ENCODE data around the gene TSPAN18.

The TSPAN18 gene

DNA sequence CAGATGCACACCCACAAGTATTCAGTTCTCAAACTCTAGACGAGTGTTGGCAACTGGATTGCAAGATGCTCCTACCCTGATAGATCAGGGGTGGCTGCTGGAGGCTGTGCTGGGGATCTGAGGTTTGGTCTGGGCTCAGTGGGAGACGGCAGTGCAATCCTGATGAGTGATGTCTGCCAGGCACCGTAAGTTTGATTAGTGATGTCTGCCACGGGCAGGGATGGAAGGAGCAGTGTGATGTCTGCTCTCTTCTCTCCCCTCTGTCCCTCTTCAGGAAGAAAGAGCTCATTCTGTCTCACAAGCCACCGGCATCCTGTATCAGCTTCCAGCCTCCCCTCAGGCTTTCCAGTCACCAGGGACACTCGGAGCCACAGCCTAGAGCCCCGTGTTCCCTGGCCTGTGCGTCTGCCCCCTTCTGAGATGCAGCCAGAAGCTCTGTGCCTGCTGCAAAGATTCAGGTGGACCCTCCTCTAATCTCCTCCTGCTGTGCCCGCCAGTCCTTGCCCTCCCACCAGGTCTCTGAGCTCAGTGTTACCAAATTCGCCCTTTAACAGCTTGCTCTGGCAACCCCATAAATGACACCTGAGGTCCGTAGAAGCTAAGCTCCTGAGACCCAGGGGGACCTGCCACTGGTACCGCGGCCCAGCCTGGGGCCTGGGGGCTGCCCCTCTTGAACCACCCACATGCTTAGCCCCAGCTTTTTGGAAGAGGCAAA, 204.0 kb downstream of the TSPAN18 start:
- DNase-seq: no peak

DNA sequence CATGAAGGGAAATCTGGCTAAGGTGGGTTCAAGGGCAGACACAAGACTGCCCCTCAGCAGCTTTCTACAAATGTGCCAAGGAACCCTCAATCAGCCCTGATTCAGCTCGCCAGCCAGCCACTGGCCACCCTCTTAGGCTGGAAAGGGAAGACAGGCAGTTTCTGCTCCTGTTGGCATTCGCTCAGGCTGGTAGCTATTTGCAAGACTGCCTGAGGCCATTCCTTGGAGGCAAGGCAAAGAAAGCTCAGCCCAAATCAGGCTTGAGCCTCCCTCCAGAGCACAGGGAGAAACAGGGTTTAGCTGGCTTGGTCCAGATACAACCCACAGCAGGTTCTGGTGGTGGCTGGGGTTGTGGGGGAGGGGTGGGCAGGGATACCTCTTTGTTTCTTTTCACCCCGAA, 204.7 kb downstream of the TSPAN18 start:
- DNase-seq: no peak

DNA sequence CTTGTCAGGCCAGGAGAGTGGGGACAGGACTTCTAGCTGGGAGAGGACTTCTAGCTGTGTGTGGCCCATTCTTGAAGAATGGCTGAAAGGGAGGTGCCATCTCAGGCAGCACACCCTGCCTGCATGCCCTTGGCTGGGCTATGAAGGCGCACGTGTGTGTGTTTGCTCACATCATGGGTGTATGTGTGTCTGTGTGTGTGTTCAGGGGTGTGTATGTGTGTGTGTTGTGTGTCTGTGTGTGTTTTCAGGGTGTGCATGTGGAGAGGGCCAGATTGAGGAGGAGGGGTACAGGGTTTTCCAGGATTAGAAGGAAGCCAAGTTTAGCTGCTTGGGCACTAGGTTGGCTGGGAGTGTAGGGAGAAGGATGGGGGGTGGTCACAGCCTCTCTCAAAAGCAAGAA, 207.3 kb downstream of the TSPAN18 start:
- DNase-seq: no peak

DNA sequence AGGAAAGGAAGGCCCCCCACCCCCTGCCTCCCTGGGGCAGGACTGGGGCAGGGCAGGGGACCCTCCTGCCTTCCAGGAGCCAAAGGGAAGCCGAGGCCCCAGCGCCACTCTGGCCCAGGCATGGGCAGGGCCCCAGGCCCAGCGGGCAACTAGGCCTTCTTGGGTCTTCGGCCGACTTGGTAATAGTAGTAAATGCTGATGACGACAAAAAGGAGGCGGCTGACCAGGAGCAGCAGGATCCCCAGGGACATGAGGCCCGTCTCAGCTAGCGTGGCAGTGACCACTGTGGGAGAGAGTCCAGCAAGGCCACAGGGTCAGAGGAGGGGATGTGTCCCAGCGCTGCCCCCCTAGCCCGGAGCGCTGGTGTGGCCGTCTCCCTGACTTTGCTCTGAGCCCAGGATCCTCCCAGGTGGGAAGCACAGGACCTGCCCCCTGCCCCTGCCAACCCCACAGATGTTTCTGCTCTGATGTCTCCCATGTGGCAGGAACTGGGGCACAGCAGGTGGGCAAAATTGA, 208.0 kb downstream of the TSPAN18 start:
- DNase-seq: no peak

DNA sequence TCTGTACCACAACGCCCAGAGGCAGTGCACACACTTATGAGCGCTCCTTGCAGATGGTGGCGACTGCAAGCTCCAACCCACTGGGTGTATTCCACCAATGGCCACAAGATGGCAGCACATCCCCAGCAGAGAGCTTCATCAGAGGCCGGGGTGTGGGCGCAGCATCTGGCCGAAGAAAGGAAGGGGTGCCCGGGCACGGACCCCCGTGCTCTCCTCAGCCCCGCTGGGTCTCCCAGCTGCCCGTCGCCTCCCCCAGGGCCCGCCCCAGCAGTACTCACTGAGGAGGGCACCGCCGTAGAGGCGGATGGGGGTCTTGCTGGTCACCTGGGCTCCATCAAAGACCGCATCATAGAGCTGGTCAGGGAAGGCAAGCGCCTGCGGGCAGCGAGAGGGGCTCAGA, 209.8 kb downstream of the TSPAN18 start:
- DNase-seq: peak; percentile 64

DNA sequence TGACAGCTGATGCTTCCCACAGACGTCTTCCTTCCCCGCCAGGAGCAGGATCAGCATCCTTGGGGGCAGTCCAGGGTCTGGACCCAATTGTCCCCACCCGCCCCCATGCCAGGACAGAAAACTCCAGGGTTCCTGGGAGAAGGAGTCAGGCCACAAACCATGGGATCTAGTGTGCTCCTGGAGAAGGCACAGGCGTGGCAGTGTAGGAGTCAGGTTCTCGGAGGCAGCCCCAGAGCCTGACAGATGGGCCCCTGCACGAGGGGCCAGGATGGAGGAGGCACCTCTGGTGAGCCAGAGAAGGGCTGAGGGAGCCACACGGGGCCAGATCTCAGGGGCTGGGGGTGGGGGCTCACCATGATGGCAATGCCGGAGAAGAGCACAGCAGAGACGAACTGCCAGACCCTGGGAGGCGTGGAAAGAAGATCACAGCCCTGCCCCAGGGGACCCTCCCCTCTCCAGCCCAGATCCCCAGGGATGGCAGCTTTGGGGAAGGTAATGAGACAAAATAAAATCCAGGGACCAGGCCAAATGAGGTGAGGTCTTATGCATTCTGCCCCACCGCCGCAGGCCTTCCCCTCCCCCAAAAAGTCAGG, 210.3 kb downstream of the TSPAN18 start:
- DNase-seq: no peak

DNA sequence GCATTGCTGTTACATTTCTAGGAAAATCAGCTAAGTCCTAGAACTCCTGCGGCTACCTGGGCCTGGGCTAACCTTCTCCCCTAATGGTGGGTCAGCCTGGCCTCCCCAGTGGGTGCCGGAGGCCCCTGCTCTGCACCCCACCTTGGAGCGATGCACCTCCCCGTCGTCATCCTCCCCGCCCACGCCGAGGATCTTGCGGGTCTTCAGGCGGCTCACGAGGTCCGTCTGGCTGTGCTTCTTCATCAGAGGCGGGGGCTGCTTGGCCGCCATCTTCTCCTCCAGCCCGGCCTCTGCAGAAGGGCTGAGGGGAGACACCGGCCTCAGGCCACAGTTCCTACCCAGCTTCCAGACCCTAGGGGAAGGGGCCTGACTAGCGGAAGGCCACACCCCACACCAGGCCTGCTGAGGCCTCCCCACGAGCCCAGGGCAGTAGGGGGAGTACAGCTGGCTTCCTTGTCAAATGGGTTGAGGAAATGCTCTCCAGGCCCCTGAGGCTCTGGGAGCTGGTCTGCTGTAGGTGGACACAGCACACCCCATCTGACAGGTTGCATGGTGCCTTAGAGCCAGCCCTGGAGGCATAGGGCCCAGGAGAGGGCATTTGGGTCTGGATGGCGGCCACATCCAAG, 211.4 kb downstream of the TSPAN18 start:
- DNase-seq: no peak

DNA sequence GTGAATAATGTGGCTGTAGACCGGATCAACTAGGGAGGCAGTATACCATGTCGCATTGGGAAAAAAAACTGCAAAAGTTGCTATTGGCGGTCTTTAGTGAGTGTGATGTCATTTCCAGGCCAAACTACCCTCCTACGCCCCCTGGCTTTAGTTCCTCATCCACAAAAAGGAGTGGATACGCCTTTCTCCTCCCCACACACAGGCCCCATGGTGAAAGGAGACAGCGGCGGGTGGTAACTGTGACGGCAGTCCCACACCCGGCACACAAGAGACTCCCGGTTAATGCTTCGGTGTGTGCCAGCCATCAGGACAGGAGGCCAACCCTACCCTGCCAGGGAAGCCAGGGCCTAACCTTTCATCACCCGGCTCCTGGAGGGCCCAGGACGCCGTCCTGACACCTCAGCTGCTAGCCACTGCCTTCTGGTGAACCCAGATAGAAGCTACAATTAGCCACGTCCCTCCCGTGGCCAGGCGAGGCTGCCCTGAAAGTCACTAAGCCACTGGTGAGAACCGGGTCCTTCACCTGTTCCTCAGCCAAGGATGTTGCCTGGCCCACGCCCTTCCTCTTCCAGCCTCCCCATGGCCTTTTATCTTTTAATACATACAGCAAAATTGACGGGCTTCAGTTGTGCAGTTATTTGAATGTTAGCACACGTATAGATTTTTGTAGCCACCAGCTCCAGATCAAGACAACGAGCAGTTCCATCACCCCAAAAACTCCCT, 213.1 kb downstream of the TSPAN18 start:
- no peak for DNase-seq

DNA sequence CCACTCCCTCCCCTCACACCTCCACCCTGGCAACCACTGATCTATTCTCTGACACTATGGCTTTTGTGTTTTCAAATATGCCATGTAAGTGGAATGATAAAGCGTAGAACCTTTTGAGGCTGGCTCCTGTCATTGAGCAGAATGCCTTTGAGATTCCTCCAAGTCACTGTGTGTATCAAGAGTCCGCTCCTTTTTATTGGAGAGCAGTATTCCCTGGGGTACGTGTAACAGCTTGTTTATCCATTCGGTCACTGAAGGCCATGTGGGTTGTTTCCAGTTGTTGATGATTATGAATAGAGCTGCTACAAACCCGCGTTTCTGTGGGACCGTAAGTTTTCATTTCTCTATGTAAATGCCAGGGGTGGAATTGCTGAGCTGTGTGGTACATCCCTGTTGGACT, 213.6 kb downstream of the TSPAN18 start:
- DNase-seq: no peak

DNA sequence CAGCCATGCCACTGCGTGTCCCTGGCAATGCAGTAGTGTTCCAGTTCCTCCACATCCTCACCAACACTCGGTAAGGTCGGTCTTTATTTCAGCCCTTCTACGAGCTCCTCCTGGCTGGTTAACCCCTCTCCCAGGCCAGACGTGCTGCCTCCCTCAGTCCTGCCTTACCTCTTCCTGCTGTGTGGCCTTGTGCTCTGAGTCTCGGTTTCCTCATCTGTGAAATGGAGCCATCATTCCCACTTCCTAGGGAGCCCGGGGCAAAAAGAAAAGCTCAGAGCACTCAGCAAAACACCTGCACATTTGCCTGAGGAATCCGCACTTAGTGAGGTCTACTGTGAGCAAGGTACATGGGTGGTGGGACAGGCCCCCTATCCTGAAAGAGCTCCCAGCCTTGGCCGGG, 214.1 kb downstream of the TSPAN18 start:
- DNase-seq: no peak

DNA sequence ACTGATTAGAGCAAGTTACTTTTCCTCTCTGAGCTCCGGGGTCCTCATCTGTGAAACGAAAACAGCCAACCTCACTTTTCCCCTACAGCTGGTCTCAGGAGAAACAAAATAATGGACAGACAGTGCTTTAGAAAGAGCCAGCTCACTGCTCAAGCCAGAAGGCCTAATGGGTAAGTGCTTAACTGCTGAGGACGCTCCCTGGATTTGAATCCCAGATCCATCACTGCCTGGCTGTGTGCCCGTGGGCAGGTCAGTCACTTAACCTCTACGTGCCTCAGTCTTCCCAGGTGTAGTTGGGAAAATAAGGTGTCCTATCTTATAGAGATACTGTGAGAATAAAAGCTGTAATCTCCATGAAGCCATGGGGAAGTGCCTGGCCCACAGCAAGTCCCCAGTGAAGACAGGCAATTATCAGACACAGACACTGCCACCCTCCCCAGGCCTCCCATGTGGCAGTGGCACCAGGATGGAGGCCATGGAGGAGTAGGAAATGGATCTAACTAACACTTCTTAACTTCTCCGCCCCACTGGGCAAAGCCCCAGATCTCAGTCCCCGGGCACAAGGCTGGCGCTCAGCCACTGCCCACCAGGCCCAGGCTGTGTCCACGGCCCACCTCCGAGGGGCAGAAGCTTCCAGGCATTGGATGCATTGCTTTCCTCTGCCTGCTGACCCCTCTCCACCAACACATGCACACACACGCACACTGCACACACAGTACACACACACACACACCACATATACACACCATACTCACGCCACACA, 214.7 kb downstream of the TSPAN18 start:
- no peak for DNase-seq

DNA sequence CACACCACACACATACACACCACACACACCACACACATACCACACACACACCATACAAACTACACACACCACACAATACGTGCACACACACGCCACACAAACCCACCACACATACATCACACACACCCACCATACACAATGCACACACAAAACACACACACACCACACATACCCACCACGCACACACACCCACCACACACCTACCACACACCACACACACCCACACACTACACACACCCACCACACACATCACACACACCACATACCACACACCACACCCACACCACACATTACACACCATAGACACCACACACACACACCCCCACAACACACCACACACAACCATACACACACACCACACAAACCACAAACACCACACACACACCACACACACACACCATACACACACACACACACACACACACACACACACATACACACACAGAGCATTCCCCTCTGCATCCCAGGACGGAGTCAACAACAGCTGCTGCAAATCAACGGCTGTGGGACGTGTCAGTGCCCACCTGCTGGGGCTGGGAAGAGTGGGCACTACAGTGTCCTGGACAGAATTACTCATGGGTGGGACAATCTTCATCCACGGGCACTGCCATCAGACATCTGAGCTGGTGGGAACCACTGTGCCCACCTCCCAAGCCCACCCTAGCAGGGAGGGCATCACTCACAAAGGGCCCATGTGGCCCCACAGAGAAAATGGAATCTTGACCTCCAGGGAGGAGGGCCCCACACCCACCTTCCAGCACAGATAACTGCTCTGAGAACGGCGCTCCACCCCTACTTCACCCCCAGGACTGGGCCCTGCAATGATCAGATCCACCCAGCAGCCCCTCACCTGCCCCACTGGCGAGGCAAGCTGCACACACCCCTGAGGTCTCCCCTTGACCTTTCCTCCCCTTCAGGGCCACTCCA, 215.5 kb downstream of the TSPAN18 start:
- no peak for DNase-seq

DNA sequence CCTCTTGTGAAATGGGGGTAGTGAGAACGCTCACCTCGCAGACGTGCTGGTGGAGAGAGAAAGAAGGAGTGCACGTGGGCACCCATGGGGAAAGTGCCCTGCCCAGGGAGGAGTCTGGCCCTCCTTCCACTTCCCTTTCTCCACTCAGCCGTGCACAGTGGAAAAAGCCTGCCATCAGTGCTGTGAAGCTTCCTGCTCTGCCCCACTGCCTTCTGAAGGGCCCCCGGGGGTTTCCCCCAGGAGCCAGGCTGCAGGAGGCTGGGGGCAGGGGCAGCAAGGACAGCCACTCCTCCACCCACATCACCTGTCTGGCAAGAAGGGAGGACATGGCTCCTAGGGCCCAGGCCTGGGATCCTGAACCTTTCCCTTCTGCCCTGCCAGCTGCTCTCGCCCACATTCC, 216.4 kb downstream of the TSPAN18 start:
- no peak for DNase-seq

DNA sequence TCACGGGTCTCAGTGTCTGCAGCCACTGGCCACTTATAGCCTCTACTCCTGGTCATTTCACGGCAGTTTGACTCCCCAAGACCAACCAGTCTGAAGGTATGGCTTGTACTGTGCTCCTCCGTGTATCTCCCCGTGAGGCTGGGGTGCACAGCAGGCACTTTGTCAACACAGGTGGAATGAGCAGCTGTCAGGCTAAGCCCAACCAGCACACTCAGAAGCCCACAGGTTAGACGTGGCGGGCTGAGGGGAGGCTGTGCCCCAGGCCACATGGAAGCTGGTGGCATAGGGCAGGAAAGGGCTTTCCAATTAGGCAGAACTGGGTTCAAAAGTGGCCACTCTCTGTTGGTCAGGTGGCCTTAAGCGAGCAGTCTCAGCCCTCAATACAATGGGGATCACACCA, 216.9 kb downstream of the TSPAN18 start:
- no peak for DNase-seq

DNA sequence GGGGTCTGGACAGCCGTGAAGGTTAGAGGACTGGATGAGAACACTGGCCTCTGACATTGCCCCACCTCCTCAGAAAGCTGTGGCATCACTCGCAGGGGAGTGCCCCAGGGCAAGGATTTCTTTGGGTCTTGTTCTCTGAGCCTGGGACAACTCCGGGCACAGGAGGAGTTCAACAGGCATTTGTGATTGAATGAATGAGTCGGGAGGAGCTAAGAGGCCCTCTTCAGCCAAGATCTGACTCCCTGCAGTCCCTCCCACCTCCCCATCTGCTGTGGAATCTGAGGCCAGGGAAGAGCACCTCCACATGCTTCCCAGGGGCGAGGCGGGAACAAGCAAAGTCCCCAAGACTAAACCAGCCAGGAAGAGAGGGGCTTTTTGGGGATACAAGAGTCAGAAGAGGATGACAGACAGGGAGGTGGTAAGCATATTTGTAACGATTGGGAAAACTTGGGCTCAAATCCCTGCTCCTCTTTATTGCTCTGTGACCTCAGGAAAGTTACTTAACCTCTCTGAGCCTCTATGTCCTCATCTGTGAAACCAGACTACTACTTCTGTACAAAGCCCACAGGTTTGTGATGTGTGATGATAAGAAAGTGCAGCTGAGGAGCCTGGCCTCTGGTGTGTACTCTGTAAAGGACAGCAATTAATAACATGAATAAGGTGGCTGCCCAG, 217.6 kb downstream of the TSPAN18 start:
- no peak for DNase-seq

DNA sequence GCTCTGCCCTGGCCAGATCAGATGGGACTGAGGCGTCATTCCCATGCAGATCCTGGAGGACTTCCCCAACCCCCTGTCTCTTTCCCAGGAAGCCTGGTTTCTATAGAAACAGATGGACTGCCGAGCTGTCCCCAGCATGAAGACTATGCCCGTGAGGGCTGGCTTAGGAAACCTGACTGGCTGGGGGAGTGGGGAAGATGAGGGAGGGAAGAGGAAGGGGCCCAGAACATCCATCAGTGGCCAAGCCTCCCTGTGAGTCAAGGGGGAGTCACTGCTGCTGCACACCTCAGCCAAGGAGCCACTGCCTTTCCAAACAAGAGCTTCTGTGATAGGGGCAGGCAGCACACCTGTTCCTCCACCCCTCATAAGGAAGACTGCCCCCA, 218.1 kb downstream of the TSPAN18 start:
- DNase-seq: no peak

DNA sequence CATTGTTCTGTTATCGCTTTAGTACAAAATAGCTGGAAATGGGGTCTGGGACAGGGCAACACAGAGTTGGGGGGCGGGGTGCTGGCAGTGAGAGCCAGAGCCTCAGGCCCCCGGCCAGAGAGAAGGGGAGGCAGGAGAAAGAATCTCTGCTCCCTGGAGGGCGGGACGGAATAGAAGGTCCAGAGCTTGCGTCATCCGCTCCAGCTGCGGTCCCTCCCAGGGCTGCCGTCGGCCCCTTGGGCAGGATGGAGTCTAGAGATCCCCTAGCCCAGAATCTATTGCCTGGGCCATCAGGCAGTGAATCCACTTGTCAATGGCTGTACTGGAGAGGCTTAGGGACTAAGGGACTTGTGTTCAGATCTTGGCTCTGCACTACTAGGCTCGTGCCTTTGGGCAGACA, 218.9 kb downstream of the TSPAN18 start:
- DNase-seq: no peak

DNA sequence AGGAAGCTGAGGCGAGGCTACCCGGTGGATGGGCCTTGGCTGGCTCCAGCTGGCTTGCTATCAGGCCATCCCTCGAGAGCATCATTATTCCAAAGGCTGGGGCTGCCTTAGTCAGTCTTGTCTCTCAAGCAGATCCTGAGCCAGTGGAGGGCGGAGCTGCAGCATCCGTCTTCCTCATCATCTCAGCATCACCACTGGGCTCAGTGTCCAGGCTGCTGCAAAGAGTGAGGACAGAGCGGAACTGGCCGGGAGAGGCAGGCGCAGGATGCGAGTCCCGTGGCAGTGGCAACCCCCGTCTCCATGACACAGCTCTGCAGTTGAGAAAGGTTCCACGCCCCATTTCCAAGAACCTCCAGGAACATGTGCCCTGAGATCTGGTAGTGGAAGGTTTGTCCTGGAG, 219.5 kb downstream of the TSPAN18 start:
- DNase-seq: no peak

DNA sequence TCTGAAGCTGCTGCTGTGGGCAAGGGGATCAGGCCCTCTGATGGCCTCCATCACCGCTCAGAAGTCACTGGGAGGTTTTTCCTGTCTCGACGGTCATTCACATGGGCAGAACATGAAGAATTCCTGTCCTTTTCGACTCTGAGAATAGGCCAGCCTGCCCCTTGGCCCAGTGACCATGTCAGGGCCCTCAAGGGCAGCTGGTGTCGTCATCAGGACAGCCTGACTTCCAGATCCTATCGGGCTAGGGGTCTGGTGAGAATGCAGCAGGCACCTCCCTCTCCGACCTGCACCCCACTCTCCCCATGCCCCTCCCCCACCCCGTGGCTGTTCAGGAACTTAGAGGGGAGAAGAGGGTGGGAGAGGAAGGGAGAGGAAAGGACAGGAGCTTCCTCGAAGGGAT, 220.4 kb downstream of the TSPAN18 start:
- DNase-seq: no peak

DNA sequence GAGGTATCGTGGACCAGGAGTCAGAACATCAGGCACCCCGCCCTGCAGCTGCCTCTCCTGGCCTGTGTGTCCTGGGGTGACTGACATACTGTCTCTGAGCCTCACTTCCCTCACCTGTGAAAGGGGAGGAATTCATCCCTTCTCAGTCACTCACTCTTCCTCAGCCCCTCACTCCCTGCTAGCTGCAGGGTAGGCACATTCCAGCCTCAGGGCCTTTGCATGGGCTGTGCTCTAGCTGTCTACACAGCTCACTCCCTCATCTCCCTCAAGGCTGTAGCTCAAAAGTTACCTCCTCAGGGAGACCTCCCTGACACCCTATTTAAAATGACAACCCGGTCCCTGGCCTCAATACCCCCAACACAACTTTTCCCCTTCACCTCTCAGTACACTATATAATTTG, 221.4 kb downstream of the TSPAN18 start:
- DNase-seq: no peak

Measured in NCI-H526 treated with DMSO at 0.1 percent for 48 hours (cell line).